ENCODE measurements around the gene SEC62. TPM values are rescaled to one million over a fixed set of nuclear protein-coding genes. Genes with fewer than 3 reads are reported as not detected.

The SEC62 gene
- total RNA-seq, 1 donor from 2014 or later = 153 TPM

GRCh38 chr3:170037463-170038433 is 71.1 kb downstream of the SEC62 start, which contains the start of gene GPR160:
GPR160 (plus strand) TSS chr3:170037995; CDS start chr3:170083973, 45,978 bp downstream.
- Histone ChIP-seq H3K9me3 (no peaks in the 10 kb centered on the region), H3K4me1 (peaks cover 19% of the 10 kb centered on the region), H3K36me3 (no peaks in the 10 kb centered on the region), H3K27me3 (ENCODE audit: low read depth) (peaks cover 10% of the 10 kb centered on the region), H3K4me3 (peak within 1 kb of the TSS; percentile 81), H3K27ac (peak within 1 kb of the TSS; percentile 85)
- intact Hi-C loops (cut with DNase I) = no loop called here
- ATAC-seq = peak; percentile 92 to 93
- DNase-seq = peak; percentile 94
- TF ChIP-seq CTCF (IDR thresholded peaks at IDR 0.05) = peak; percentile 77

- no peaks in the 10 kb centered on the region for H3K9me3 ChIP-seq
- peak; percentile 20 for TF ChIP-seq CTCF (IDR thresholded peaks at IDR 0.05)
- intact Hi-C loops (cut with DNase I) = no loop called here
- peaks cover 19% of the 10 kb centered on the region for H3K4me1 ChIP-seq
- DNase-seq (peak; percentile 74), ATAC-seq (peak; percentile 61 to 70)
- no peaks in the 10 kb centered on the region for H3K36me3 ChIP-seq
- peaks cover 10% of the 10 kb centered on the region for H3K27me3 ChIP-seq (ENCODE audit: low read depth)
- H3K27ac ChIP-seq = peak overlapping the region; percentile 85
- peak overlapping the region; percentile 81 for H3K4me3 ChIP-seq
These were observed 72.0 kb downstream of the SEC62 start for GRCh38 chr3:170038434-170039110.

- intact Hi-C loops (cut with DNase I) = no loop called here
- ATAC-seq = no peak
- Histone ChIP-seq H3K9me3 (no peaks in the 10 kb centered on the region), H3K27me3 (ENCODE audit: low read depth) (peaks cover 10% of the 10 kb centered on the region), H3K4me1 (peaks cover 19% of the 10 kb centered on the region), H3K27ac (no peak overlapping the region), H3K4me3 (peak overlapping the region; percentile 11), H3K36me3 (no peaks in the 10 kb centered on the region)
- no peak for TF ChIP-seq CTCF (IDR thresholded peaks at IDR 0.05)
- no peak for DNase-seq
These were observed 73.8 kb downstream of the SEC62 start for GRCh38 chr3:170040418-170040817.

GRCh38 chr3:170043506-170043905 is 76.9 kb downstream of the SEC62 start:
- intact Hi-C loops (cut with DNase I) = no loop called here
- Histone ChIP-seq H3K4me3 (no peak overlapping the region), H3K9me3 (no peaks in the 10 kb centered on the region), H3K27me3 (ENCODE audit: low read depth) (peaks cover 2% of the 10 kb centered on the region), H3K27ac (no peak overlapping the region), H3K36me3 (no peaks in the 10 kb centered on the region), H3K4me1 (peaks cover 23% of the 10 kb centered on the region)
- no peak for DNase-seq
- TF ChIP-seq CTCF (IDR thresholded peaks at IDR 0.05) = no peak
- ATAC-seq = no peak

GRCh38 chr3:170044271-170044670 is 77.7 kb downstream of the SEC62 start:
- Histone ChIP-seq H3K4me1 (peaks cover 23% of the 10 kb centered on the region), H3K36me3 (no peaks in the 10 kb centered on the region), H3K4me3 (no peak overlapping the region), H3K9me3 (no peaks in the 10 kb centered on the region), H3K27me3 (ENCODE audit: low read depth) (no peaks in the 10 kb centered on the region), H3K27ac (peak overlapping the region; percentile 60)
- DNase-seq (no peak), ATAC-seq (peak; percentile 5 to 20)
- no peak for TF ChIP-seq CTCF (IDR thresholded peaks at IDR 0.05)
- intact Hi-C loops (cut with DNase I) = no loop called here

Measured in lower lobe of right lung (tissue), 2 donors.